Measurements from ENCODE around the gene ARHGEF28. TPM values are rescaled to one million over a fixed set of nuclear protein-coding genes. Genes with fewer than 3 reads are reported as not detected.

Gene ARHGEF28
- total and polyA plus RNA-seq, 5 experiments from 2014 or later = 0.52 TPM; not detected in 4

- Mint-ChIP-seq H3K27ac (no peak overlapping the region), H3K4me1 (peaks cover 0 to 7% (median 2%) of the 10 kb centered on the region in 4 donors), H3K4me3 (peak overlapping the region; percentile 55 to 80 (median 72)), H3K9me3 (no peaks in the 10 kb centered on the region), H3K27me3 (peaks cover 31 to 66% (median 38%) of the 10 kb centered on the region in 5 donors), H3K36me3 (no peaks in the 10 kb centered on the region)
- POLR2A ChIA-PET = no interaction called here
- DNase-seq (no peak), ATAC-seq (no peak)
These were observed 538 bp upstream of the ARHGEF28 start for GRCh38 chr5:73625372-73625943.

- H3K27me3 Mint-ChIP-seq = peaks cover 33 to 52% (median 35%) of the 10 kb centered on the region in 5 donors
- no peak overlapping the region for H3K27ac Mint-ChIP-seq
- peak overlapping the region in 9 of 10 donors; percentile 32 to 66 (median 44) for H3K4me3 Mint-ChIP-seq
- POLR2A ChIA-PET = no interaction called here
- ATAC-seq = no peak
- peaks cover 0 to 7% (median 2%) of the 10 kb centered on the region in 4 donors for H3K4me1 Mint-ChIP-seq
- H3K9me3 Mint-ChIP-seq = no peaks in the 10 kb centered on the region
- no peak for DNase-seq
- H3K36me3 Mint-ChIP-seq = no peaks in the 10 kb centered on the region
These were observed 868 bp downstream of the ARHGEF28 start for GRCh38 chr5:73626814-73627313.

GRCh38 chr5:73629456-73629855 is 3.5 kb downstream of the ARHGEF28 start:
- POLR2A ChIA-PET = no interaction called here
- H3K9me3 Mint-ChIP-seq = no peaks in the 10 kb centered on the region
- ATAC-seq = no peak
- H3K27ac Mint-ChIP-seq = no peak overlapping the region
- H3K27me3 Mint-ChIP-seq = peaks cover 24 to 35% (median 30%) of the 10 kb centered on the region in 5 donors
- no peak overlapping the region for H3K4me3 Mint-ChIP-seq
- no peak for DNase-seq
- H3K36me3 Mint-ChIP-seq = no peaks in the 10 kb centered on the region
- peaks cover 0 to 7% (median 2%) of the 10 kb centered on the region in 4 donors for H3K4me1 Mint-ChIP-seq

DNA sequence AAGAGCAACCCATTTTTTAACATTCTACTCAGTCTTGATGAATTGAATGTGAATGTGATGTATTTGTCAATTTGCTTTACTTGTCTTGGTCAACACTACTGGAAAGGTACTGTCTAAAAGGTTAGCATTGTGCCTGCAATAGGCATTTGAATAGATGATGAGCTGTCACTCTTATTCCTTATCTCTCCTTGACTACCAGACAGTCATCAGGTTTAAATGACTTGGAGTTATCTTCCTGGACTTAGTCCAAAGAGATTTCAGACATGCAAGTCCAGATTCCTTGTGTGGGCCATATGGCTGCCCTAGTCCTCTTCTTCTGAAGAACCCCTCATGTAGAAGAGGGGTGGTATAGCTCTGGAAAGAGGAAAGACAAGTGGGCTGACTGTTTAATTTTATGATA is 4.8 kb downstream of the ARHGEF28 start:
- H3K4me3 Mint-ChIP-seq = no peak overlapping the region
- no peak overlapping the region for H3K27ac Mint-ChIP-seq
- H3K4me1 Mint-ChIP-seq = peaks cover 0 to 4% (median under 1%) of the 10 kb centered on the region in 4 donors
- ATAC-seq (no peak), DNase-seq (no peak)
- no peaks in the 10 kb centered on the region for H3K9me3 Mint-ChIP-seq
- peaks cover 22 to 40% (median 30%) of the 10 kb centered on the region in 5 donors for H3K27me3 Mint-ChIP-seq
- POLR2A ChIA-PET = no interaction called here
- no peaks in the 10 kb centered on the region for H3K36me3 Mint-ChIP-seq

DNA sequence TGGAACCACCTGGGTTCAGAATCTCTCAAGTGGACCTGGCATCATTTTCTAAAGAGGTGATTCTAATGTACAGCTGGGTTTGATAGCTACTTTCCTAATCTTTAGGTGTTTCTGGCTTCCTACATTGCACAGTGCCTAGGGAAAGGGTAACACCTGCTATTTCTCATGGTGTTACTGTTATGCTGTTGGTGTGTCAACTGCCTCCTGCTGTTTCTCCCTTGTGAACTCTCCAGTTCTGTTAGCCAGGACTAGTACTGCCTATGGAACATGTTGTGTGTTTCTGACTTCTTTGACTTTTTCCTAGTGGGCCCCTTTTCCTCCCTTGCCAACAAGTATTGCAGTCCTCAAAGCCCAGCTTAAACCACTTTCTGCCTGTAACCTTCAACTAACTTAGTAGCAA is 5.5 kb downstream of the ARHGEF28 start:
- ATAC-seq (no peak), DNase-seq (no peak)
- Mint-ChIP-seq H3K36me3 (no peaks in the 10 kb centered on the region), H3K9me3 (no peaks in the 10 kb centered on the region), H3K4me3 (no peak overlapping the region), H3K27ac (no peak overlapping the region), H3K27me3 (peaks cover 21 to 40% (median 31%) of the 10 kb centered on the region in 5 donors), H3K4me1 (peaks cover 0 to 2% (median under 1%) of the 10 kb centered on the region in 4 donors)
- POLR2A ChIA-PET = no interaction called here

GRCh38 chr5:73633060-73633459 is 7.1 kb downstream of the ARHGEF28 start:
- H3K4me3 Mint-ChIP-seq = no peak overlapping the region
- H3K27ac Mint-ChIP-seq = no peak overlapping the region
- no peaks in the 10 kb centered on the region for H3K9me3 Mint-ChIP-seq
- no peaks in the 10 kb centered on the region for H3K36me3 Mint-ChIP-seq
- POLR2A ChIA-PET = no interaction called here
- no peak for ATAC-seq
- H3K4me1 Mint-ChIP-seq = no peaks in the 10 kb centered on the region
- DNase-seq = no peak
- H3K27me3 Mint-ChIP-seq = peaks cover 9 to 26% (median 23%) of the 10 kb centered on the region in 5 donors

DNA sequence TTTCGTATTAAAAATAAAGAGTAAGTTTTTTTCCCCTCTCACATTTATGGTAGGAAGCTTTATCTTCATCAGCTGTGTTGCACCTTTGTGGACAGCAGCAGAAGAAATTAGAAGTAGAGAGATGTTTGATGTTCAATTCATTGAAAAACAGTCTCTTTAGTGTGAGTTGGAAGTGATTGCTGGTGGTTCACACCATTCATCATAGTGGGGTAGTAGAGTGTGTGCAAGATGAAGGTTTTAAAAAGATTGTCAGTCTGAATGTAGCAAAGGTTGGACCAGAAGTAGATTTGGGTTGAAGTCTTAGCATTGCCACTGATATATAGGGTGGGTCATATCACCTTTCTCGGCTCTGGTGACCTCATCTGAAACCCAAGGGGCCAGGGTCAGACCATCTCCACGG is 10.4 kb downstream of the ARHGEF28 start:
- Mint-ChIP-seq H3K4me3 (no peak overlapping the region), H3K9me3 (no peaks in the 10 kb centered on the region), H3K4me1 (no peaks in the 10 kb centered on the region), H3K27me3 (peaks cover 5 to 22% (median 11%) of the 10 kb centered on the region in 5 donors), H3K36me3 (no peaks in the 10 kb centered on the region), H3K27ac (no peak overlapping the region)
- no peak for DNase-seq
- no peak for ATAC-seq
- POLR2A ChIA-PET = no interaction called here

GRCh38 chr5:73637565-73637964 is 11.6 kb downstream of the ARHGEF28 start:
- ATAC-seq = no peak
- Mint-ChIP-seq H3K36me3 (no peaks in the 10 kb centered on the region), H3K27me3 (peaks cover 5 to 24% (median 11%) of the 10 kb centered on the region in 5 donors), H3K4me1 (no peaks in the 10 kb centered on the region), H3K4me3 (no peak overlapping the region), H3K9me3 (no peaks in the 10 kb centered on the region), H3K27ac (no peak overlapping the region)
- POLR2A ChIA-PET = no interaction called here
- no peak for DNase-seq

DNA sequence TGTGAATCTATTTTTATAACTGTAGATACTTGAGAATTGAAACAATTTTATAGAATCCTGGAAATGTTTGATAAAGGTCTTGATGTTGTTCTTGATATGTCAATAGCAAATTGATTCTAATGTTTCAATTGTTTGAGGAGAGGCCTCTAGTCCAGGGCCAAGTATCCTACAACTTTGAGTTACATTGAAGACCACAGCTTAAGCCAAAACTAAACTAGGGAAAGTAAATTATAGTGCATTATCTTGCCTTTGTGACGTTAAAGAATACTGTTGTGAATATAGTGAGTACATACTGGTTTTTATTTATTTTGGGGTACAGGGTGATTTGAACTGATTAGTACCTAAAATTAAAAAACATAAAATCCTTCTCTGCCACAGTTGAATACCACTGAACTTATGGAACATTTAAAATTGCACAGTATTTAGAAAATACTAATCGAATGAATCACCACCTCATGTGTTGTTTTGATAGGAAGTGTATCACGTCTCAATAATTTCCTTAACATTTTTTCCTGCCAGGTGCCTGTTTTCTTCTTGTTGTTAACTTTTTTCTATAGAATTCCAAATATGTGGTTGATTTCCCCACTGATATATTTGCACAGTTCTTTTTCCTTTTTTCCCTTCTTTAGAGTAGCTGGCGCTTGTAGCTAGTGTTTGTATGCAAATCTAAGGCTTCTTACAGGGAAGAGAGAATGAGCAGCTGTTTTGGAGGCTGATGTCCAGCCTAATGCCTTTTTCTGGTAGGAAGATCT is 12.5 kb downstream of the ARHGEF28 start:
- ATAC-seq (no peak), DNase-seq (no peak)
- POLR2A ChIA-PET = no interaction called here
- H3K36me3 Mint-ChIP-seq = no peaks in the 10 kb centered on the region
- H3K27ac Mint-ChIP-seq = no peak overlapping the region
- no peaks in the 10 kb centered on the region for H3K9me3 Mint-ChIP-seq
- no peaks in the 10 kb centered on the region for H3K4me1 Mint-ChIP-seq
- H3K27me3 Mint-ChIP-seq = peaks cover 5 to 19% (median 7%) of the 10 kb centered on the region in 5 donors
- no peak overlapping the region for H3K4me3 Mint-ChIP-seq

DNA sequence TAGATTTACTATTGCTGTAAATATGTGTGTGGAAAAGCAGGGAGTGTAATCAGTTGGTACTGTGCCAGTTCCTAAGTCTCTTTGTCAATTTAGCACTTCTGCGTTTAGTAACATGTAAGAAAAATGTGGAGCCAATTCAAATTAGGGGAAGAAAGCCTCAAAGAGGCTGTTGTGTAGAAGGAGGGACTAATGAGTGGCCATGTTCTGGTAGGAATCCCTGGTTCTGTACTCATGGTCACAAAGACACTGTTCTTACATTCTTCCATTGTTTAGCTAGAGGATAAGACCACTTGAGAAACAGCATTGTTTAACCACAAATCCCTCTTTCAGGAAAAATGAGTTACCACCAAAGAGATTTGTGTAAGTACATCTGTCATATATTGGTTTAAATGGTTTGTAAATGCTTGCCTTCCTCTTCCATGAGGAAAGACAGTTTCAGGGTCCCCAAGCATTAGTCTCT is 14.9 kb downstream of the ARHGEF28 start:
- POLR2A ChIA-PET = no interaction called here
- Mint-ChIP-seq H3K27ac (no peak overlapping the region), H3K36me3 (no peaks in the 10 kb centered on the region), H3K9me3 (no peaks in the 10 kb centered on the region), H3K4me1 (no peaks in the 10 kb centered on the region), H3K4me3 (no peak overlapping the region), H3K27me3 (peaks cover 3 to 26% (median 7%) of the 10 kb centered on the region in 5 donors)
- DNase-seq (no peak), ATAC-seq (no peak)

GRCh38 chr5:73641811-73642210 is 15.8 kb downstream of the ARHGEF28 start:
- no peak overlapping the region for H3K4me3 Mint-ChIP-seq

GRCh38 chr5:73642344-73642743 is 16.3 kb downstream of the ARHGEF28 start:
- Mint-ChIP-seq H3K4me3 (no peak overlapping the region), H3K9me3 (no peaks in the 10 kb centered on the region), H3K27ac (no peak overlapping the region), H3K4me1 (no peaks in the 10 kb centered on the region), H3K27me3 (peaks cover 11 to 28% (median 13%) of the 10 kb centered on the region in 5 donors), H3K36me3 (no peaks in the 10 kb centered on the region)
- POLR2A ChIA-PET = no interaction called here
- DNase-seq = no peak
- ATAC-seq = no peak

More at GRCh38 chr5:73641811-73642210, 15.8 kb downstream of the ARHGEF28 start:
- ATAC-seq (no peak), DNase-seq (no peak)
- Mint-ChIP-seq H3K4me1 (no peaks in the 10 kb centered on the region), H3K27me3 (peaks cover 11 to 31% (median 13%) of the 10 kb centered on the region in 5 donors), H3K9me3 (no peaks in the 10 kb centered on the region), H3K27ac (no peak overlapping the region), H3K36me3 (no peaks in the 10 kb centered on the region)
- POLR2A ChIA-PET = no interaction called here

DNA sequence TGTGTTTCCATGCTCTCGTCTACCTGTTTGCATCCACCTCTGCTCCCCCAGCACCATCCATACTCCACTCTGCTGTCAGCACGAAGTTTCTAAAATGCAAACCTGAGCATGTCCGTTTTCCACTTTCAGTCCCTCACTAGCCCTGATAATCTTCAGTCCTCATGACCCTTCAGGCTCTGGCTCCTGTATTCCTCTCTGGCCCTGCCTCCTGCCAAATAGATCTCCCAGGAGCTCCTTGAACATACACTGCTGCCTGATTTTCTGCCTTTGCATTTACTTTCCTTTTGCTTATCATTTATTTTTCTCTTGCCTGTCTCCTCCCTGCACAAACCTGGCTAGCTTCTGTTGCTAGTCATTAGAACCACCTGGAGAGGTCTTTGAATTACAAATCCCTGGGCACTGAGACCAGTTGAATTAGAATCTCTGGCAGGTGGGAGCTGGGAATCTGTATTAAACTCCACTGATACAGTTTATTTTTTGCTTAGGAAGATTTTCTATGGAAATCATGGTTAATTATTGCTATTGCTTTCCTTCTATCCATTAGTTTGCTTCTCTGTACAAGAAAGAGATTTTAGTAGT is 18.5 kb downstream of the ARHGEF28 start:
- peaks cover 14 to 33% (median 21%) of the 10 kb centered on the region in 5 donors for H3K27me3 Mint-ChIP-seq
- ATAC-seq (no peak), DNase-seq (no peak)
- H3K4me1 Mint-ChIP-seq = no peaks in the 10 kb centered on the region
- H3K36me3 Mint-ChIP-seq = no peaks in the 10 kb centered on the region
- no peaks in the 10 kb centered on the region for H3K9me3 Mint-ChIP-seq
- H3K27ac Mint-ChIP-seq = no peak overlapping the region
- no peak overlapping the region for H3K4me3 Mint-ChIP-seq
- POLR2A ChIA-PET = interaction anchor here (0.7 kb wide), 1 partner anchor 53 kb away, joined by 3 read pairs; no protein-coding TSS in a partner anchor

Measured in naive thymus-derived CD8-positive, alpha-beta T cell (primary cell).